IPS-18c (cell line): ENCODE measurements around the gene ZAR1.
A peak's percentile ranks its signal among the peaks of the same experiment; 100 is the strongest.

Experiments used
- H3K4me3 ChIP-seq: 2 replicates; pipeline ENCODE4 v1.7.0; 2013; ENCODE audit warnings: low read depth, mild to moderate bottlenecking, low read length, moderate library complexity; ENCODE audit not compliant: insufficient read depth
- H3K9me3 ChIP-seq: one replicate; pipeline ENCODE4 v1.6.1; 2013; ENCODE audit warnings: mild to moderate bottlenecking, low read length, moderate library complexity; ENCODE audit not compliant: control insufficient read depth, insufficient read depth

ZAR1 gene

GRCh38 chr4:48483777-48484493, 6.1 kb upstream of the ZAR1 start:
- H3K4me3 ChIP-seq: peak overlapping the region; percentile 56
- no peaks in the 10 kb centered on the region for H3K9me3 ChIP-seq

- no peaks in the 10 kb centered on the region for H3K9me3 ChIP-seq
- peak overlapping the region; percentile 56; the same call in 1 of the 2 replicates for H3K4me3 ChIP-seq
Observed at GRCh38 chr4:48484494-48485168, 5.4 kb upstream of the ZAR1 start.

DNA sequence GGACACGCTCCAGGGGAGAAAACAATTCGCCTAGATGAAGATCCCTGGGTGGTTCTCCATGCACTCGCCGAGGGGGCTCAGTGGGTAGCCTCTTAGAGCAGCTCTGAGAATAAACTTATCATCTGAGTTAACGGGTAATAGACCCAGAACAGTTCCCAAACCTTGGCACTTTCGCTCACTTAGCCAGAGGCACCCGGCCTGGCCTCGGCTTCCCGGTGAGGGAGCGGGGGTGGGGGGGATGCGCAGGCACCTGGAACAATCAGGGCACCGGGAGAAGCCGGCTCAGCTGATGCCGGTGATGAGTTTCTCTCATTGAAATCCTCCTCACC, 405 bp upstream of the ZAR1 start:
- peak overlapping the region; percentile 50 for H3K4me3 ChIP-seq
- no peaks in the 10 kb centered on the region for H3K9me3 ChIP-seq

GRCh38 chr4:48490680-48491513, 845 bp downstream of the ZAR1 start:
- Histone ChIP-seq H3K4me3 (peak overlapping the region; percentile 50; the same call in 1 of the 2 replicates), H3K9me3 (no peaks in the 10 kb centered on the region)

- Histone ChIP-seq H3K9me3 (no peaks in the 10 kb centered on the region), H3K4me3 (peak overlapping the region; percentile 50; the same call in 1 of the 2 replicates)
Observed at GRCh38 chr4:48491514-48492176, 1.6 kb downstream of the ZAR1 start.

- no peaks in the 10 kb centered on the region for H3K9me3 ChIP-seq
Observed at GRCh38 chr4:48493452-48494100, 3.5 kb downstream of the ZAR1 start.

GRCh38 chr4:48495941-48496340, 5.9 kb downstream of the ZAR1 start:
- no peak overlapping the region for H3K4me3 ChIP-seq
- H3K9me3 ChIP-seq: no peaks in the 10 kb centered on the region

More at GRCh38 chr4:48493452-48494100, 3.5 kb downstream of the ZAR1 start:
- no peak overlapping the region for H3K4me3 ChIP-seq

GRCh38 chr4:48498895-48499294, 8.8 kb downstream of the ZAR1 start:
- no peak overlapping the region for H3K4me3 ChIP-seq
- no peaks in the 10 kb centered on the region for H3K9me3 ChIP-seq

DNA sequence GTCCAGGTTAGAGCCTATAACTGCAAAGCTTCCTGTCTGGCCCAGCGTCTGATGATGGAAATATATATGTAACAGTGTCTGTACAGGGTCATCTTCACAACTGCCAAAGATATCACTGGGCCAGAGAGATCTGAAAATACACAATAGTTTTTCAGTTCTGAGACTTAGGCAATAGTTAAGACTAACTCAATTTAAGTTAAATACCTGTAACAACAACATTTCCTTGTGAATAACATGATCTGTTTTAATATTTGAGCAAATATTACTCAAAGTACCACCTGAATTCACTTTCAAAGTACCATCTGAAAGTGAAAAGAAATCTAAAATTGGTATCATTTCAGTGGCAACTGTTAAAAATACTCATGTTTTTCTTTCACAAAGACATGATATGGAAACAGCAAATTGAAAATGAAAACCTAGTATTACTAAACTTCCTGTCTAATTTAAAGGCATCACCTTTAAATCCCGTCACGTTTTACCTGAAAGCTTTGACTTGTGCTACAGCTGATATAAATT, 9.6 kb downstream of the ZAR1 start:
- H3K4me3 ChIP-seq: no peak overlapping the region
- no peaks in the 10 kb centered on the region for H3K9me3 ChIP-seq

DNA sequence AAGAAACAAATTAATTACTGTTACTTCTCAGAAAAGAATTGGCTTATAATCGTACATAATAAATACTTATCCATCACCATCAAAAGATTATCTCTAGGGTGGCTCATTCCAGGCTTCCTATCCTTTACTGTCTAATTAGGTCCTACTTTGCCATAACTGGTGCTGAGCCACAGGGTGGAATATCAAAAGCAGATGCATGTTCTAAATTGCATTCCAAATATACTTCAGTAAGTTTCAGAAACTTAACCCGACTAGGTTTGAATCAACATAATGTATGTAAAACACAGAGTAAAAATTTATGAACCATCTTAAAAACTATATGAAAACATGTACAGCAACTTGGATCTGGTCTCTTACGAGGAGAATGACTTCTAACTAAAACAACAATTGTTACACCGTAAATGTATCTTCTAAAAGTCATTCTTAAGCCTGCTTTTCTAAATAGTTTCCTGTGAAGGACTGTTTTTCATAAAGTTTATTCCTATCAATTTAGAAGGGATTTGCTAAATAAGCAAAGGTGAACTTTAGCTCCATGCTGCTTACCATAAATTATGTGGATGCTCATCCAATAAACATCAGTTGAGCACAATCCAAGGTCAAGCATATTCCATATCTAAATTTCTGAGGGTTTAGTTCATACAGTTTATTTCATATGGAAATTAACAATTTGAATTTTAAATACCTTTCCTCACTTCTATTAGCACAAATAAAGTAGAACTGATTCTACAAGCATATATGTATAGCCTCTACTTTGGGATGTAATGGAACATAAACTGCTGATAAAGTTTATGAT, 13.4 kb downstream of the ZAR1 start:
- H3K4me3 ChIP-seq: no peak overlapping the region
- no peaks in the 10 kb centered on the region for H3K9me3 ChIP-seq

- no peak overlapping the region for H3K4me3 ChIP-seq
- no peaks in the 10 kb centered on the region for H3K9me3 ChIP-seq
Observed at GRCh38 chr4:48504026-48504330, 13.9 kb downstream of the ZAR1 start.

DNA sequence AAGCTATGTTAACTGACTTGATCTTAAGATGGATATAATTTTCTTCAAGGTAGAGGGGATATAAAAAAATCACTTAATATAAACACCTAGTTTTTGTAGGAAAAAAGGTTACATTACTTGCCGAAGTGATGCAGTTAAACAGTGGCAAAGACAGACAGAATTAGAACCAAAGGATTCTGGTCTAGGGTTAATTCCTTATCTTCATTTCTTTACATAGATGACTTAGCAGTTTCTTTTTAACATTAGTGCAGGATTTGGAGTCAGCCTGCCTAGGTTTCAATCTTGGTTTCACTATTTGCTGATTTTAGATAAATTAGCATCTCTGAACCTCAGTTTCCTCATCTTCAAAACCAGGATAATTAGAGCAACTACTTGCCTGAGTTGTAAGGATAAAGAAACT, 14.3 kb downstream of the ZAR1 start:
- Histone ChIP-seq H3K4me3 (no peak overlapping the region), H3K9me3 (no peaks in the 10 kb centered on the region)

DNA sequence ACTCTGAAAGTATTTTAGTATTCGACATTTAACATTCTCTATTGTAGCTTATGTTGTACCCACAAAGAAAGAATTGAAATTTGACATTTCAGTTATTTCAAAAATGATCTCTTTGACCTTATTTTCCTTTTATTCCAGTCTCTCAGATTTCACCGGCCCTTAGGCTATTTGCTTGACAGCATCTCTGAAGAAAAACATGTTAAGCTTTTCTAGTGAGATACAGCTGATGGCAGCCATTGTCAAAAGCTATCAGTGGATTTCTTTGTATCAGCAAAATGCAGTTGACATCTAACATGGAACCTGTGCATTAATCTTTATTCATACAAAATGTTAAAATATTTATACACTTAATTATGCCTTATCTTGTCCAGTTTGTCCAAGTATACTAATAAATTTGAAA, 16.7 kb downstream of the ZAR1 start:
- H3K4me3 ChIP-seq: no peak overlapping the region
- H3K9me3 ChIP-seq: no peaks in the 10 kb centered on the region

DNA sequence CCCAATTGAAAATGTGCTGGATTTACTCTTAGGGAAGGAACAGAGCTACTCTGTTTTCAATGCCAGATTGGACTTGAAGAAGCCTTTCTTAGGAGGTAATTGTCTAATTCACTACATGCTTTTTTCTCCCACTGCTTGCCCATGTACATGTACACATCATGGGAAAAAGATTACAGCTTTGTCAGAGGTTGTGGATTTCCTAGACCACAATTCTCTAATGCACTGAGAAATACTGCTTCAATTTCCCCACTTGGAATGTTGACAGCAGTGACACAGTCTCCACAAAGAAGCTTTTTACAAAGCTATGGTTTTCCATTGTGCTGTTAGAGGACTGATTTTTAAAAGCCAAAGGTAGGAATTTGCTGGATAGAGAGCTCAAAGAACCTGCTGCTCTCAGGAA, 19.5 kb downstream of the ZAR1 start:
- H3K9me3 ChIP-seq: no peaks in the 10 kb centered on the region
- no peak overlapping the region for H3K4me3 ChIP-seq

DNA sequence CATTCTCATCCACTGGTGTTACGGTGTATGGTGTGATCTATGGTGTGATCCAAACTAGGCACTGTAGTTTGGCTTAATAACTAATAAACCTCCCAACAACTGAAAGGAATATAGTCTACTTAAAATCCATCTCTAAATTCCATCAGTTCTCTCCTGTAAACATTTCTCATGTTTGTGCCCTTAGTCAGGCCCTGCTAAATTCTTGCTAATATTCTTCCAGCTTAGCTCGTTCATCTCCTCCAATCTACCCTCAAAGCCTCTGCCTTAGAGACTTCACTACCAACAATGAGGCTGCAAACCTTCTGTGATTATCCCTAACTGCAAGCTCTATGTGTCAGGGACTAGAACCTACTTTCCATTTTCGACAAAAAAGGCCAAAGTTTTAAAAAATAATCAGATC, 28.1 kb downstream of the ZAR1 start:
- Histone ChIP-seq H3K9me3 (no peaks in the 10 kb centered on the region), H3K4me3 (no peak overlapping the region)

DNA sequence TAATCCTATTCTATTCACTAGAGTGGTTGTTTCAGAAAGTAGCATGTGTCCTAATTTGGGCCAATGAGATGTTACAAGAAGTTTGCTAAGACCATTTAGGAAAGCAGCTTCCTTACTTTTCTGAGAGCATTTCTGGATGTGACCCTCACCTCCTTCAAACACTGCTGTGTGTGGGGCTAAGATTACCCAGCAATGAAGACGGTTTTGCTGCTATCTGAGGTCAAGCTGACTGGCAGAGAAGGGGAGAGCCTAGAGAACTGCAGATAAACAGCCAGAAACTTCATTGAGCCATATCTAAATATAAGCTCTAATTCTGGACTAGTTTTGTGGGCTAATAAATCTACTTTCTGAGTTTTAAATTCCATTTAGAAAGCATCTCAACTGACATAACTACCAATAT, 36.4 kb downstream of the ZAR1 start:
- no peak overlapping the region for H3K4me3 ChIP-seq

More for the DNA sequence above, 36.4 kb downstream of the ZAR1 start:
- H3K9me3 ChIP-seq: no peaks in the 10 kb centered on the region
